GM21723 (cell line): ENCODE data around the gene ITPR2.
"Not testable (repeated sequence)": the region's sequence is repeated elsewhere in the genome, so short reads cannot be mapped to it uniquely, and the experiment has no call there.

Experiments used
- ATAC-seq: cut with Tn5 transposase; IDR thresholded peaks from one replicate; pipeline ENCODE4 v1.9.1; 2021; ENCODE audit warnings: mild to moderate bottlenecking, moderate library complexity; ENCODE audit not compliant: unreplicated experiment

The ITPR2 gene

GRCh38 chr12:26636710-26637328 is 196.2 kb downstream of the ITPR2 start:
- ATAC-seq, result no peak

DNA sequence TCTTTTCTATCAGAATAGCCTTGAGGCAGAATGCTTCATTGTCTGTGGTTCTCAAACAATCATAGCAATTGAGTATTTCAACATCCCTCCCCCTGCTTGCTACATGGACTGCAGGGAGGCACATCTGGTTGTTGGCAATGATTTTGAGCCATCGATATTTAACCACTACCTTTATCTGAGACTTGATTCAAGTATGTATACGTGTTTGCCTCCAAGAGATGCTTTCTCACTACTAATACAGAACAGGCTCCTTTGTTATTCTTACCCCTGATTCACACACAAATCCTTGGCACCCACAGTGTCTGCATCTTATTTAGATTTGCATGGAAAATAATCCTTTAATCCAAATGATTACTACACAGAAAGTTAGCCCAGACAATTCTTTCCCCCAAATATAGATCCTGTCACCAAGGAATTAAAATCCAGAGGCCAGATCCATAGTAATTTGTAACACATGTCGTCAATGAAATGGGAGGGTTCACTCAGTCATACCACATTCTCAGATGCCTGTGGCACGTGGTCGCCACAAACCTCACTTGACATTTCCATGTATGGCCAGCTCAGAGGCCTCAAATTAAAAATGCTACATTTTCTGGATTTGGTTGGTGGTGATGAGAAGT is 199.3 kb downstream of the ITPR2 start:
- ATAC-seq, result no peak

GRCh38 chr12:26632756-26633155 is 200.2 kb downstream of the ITPR2 start:
- ATAC-seq, result no peak

DNA sequence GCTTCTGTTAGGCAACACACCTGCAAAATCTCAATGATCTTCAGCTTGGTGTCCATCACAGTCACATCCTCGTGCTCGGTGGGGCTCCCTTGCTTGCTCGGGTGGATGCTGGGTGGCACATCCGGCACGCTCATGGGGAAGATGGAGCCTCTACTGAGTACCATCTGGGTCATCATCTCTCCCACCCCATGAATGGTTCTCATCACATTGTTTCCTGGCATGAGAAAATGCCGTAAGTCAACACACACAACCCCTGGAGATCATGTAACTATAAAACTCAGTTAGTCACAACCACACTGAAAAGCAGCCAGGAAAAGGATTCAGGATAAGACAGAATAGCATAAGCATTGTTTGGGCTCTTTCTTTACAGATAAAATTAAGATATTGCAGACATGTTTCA is 201.1 kb downstream of the ITPR2 start:
- no peak for ATAC-seq

DNA sequence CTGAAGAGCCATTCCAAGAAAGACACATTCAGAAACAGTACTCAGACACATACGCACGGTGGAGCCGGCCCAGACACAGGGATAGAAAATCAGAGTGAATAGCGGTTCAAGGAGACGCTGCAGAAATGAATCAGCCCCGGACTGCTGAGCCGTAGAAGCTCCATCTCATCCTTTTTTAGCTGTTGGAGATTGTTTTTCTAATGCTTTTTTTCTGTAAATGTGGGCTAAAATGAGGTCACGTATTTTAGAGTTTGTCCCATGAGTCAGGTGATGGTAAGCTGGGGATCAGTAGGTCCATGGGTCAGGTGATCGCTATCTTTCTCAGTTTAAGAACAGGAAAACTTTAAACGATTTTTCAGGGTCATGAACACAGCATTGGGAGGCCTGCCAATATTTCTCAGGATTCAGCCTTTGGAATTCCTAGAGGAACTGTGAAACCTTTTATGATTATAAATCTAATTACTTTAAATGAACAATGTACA is 202.4 kb downstream of the ITPR2 start:
- ATAC-seq, result no peak

DNA sequence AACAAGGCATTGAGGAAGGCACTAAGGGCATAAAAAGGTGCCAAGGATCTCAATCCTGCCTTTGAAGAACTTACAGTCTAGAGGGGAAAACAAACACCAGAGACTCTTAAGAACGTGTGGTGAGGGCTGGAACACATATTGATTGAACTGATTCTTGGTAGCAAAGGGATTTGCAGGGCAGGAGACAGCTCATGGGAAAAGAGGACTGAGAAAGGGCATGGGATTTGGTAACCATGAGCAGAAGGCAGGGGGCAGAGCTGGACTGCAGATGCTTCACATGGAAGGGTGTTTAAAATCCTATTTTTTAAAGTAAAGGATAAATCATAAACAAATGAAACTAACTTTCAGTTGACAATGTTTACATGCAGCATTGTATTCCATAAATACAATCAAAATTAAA is 203.1 kb downstream of the ITPR2 start:
- no peak for ATAC-seq

- no peak for ATAC-seq
These were observed 204.8 kb downstream of the ITPR2 start for GRCh38 chr12:26628234-26628633.

- no peak for ATAC-seq
These were observed 205.7 kb downstream of the ITPR2 start for GRCh38 chr12:26627335-26627734.

- ATAC-seq, result no peak
These were observed 209.9 kb downstream of the ITPR2 start for GRCh38 chr12:26623136-26623535.

DNA sequence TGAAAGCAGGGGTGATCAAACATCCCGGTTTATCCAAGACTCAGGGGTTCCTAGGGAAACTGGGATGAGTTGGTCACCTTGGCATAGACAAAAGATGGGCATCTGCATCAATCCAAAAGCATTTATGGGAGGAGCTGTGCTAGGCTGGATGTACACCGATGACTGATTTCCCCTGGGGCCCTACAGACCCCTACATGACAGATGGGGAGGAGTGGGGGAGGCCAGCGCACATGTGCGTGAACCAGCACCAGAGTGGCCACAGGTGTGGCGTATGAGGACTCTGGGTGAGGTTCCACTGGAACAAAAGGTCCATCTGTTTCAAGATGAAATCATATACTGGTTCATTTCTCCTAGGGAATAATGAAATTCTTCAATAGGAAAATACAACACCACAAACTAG is 210.4 kb downstream of the ITPR2 start:
- ATAC-seq, result no peak

- ATAC-seq, result no peak
These were observed 211.1 kb downstream of the ITPR2 start for GRCh38 chr12:26621932-26622331.

DNA sequence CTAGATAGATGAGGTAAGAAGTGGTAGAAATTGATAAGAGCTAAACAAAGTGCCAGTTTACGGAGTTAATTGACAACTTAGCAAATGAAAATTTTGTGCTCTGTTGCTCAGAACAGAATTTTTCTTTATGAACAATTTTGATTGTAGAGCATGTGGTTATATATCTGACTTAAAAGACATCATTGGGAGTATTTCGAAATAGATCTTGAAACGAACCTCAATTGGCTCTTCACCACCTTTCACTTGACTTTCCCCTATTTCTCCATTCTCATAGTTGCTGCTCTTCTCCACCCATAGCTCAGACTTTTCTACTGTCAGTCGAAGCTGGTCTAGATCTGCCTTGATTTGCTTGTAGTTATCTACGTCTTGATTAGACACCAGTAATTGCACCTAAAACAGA is 212.1 kb downstream of the ITPR2 start:
- ATAC-seq, result no peak

GRCh38 chr12:26617513-26617912 is 215.5 kb downstream of the ITPR2 start:
- no peak for ATAC-seq

DNA sequence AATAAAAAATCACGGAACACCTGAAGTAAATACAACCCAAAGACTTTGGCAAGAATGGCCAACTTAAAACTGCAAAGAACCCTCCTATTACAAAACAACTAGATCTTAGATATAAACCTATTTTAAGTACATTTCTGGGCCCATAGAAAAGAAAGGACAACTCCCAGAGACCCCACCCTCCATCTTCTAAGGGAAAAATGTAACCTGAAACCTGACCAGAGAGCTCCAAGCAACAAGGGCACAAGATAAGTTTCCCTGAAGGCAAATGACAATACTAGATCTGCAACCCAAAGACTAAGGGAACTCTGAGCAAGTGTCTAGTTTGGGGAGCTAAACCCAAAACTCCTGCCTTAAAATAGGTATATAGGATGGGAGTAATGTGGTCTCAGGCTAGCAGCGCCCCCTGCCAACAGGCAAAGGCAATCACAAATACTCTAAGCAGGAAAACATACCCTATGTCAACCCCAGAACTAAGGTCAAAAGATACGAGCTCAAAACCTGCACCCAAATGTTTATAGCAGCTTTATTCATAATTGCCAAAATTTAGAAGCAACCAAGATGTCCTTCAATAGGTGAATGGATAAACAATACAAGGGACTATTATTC is 218.9 kb downstream of the ITPR2 start:
- no peak for ATAC-seq

DNA sequence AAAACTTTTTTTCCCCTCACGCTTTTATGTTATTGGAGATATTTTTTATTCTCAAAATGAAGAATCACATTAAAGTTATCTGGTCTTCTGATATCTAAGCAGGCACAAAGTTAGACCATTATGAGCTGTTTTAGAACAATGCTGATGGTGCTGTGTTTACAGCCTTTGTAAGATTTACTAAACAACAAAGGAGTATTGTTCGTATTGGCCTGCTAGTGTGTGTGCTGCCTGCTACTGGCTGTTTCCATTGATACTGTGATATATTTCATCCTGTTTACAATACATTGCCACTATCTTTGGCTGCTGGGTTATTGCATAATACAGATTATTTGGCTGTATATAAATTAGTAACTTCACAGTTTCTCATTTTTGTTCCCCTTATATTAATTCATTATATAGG is 220.8 kb downstream of the ITPR2 start:
- ATAC-seq, result no peak

DNA sequence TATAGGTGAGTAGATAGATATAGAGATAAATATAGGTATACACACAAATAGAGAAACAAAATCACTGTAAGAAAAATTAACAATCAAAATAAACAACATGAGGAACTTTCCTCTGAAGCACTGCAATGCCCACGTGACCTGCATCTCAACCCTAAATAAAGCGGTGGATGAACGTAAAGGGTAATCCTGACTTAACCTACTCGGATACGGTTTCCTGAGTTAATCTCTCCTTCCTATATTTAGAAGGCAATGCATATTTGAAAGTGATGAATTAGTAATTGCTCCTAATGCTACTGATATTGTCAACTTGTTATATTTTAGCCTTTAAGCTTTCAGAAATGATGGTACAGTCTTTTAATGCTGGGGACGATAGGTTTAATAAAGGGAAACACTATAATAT is 221.4 kb downstream of the ITPR2 start:
- no peak for ATAC-seq

GRCh38 chr12:26610774-26611173 is 222.2 kb downstream of the ITPR2 start:
- ATAC-seq, result no peak

GRCh38 chr12:26609986-26610385 is 223.0 kb downstream of the ITPR2 start:
- ATAC-seq, result no peak

DNA sequence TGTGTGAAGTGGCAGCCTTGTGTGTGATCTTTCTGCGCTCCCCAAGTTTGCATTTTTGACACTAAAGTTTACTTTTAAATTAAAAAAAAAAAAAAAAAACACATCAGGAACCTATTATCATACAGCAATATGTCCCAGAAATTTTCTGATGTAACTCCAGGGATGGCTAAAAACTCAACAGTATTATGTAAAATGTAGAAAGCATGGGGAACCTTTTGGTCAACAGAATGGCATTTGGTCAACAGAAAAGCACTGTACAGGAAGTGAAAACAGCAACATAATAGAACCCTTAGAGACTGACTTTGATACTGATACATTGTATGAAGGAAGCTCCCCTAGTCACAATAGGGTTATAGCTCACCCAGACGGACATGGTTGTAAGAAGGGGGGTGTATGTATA is 224.3 kb downstream of the ITPR2 start:
- no peak for ATAC-seq

GRCh38 chr12:26608273-26608672 is 224.7 kb downstream of the ITPR2 start:
- no peak for ATAC-seq

- ATAC-seq, result no peak
These were observed 226.1 kb downstream of the ITPR2 start for GRCh38 chr12:26606911-26607310.

GRCh38 chr12:26604813-26605212 is 228.2 kb downstream of the ITPR2 start:
- not testable (repeated sequence) for ATAC-seq
